Measurements from ENCODE around the gene CACNA2D1. TPM values are rescaled to one million over a fixed set of nuclear protein-coding genes. Genes with fewer than 3 reads are reported as not detected.

The CACNA2D1 gene
- total RNA-seq, 1 experiment from 2014 or later, result 36.2 TPM

- no peak overlapping the region for H2BK20ac ChIP-seq (ENCODE audit: low read depth, low read length, poor library complexity, severe bottlenecking)
- no peak overlapping the region for H3K4ac ChIP-seq (ENCODE audit: low read depth, low read length)
- H3K36me3 Mint-ChIP-seq (ENCODE audit: insufficient read depth in 1 of 3, low read depth in 3 of 3), result no peaks in the 10 kb centered on the region
- H3K27ac ChIP-seq (ENCODE audit: insufficient read length, low read depth, low read length), result no peak overlapping the region
- no peak overlapping the region for H3K4me3 Mint-ChIP-seq
- no peak overlapping the region for H4K5ac ChIP-seq (ENCODE audit: insufficient read length, low read depth, low read length)
- H3K18ac ChIP-seq (ENCODE audit: insufficient read length, low read depth, low read length), result no peak overlapping the region
- no peak overlapping the region for H3K4me2 ChIP-seq (ENCODE audit: insufficient read depth, insufficient read length, low read length)
- TF ChIP-seq CTCF (conservative IDR thresholded peaks at IDR 0.05), result no peak
- no peaks in the 10 kb centered on the region for H4K20me1 ChIP-seq (ENCODE audit: control insufficient read depth, insufficient read depth, insufficient read length)
- 0 out of 7 replicates have a peak overlapping the region, but pooled peaks of 1 of the 3 experiments have one; percentile 11 for H3K27ac Mint-ChIP-seq
- H3K27me3 Mint-ChIP-seq (ENCODE audit: low read depth), result no peaks in the 10 kb centered on the region
- H3K23ac ChIP-seq (ENCODE audit: insufficient read length, low read depth, low read length), result no peak overlapping the region
- H3K27me3 ChIP-seq (ENCODE audit: insufficient read depth, low read length), result no peaks in the 10 kb centered on the region
- no CpG with 5 or more reads among the region's 3 CpGs for WGBS (ENCODE audit: extremely low coverage, insufficient read length, low lambda C conversion rate)
- no peak overlapping the region for H4K8ac ChIP-seq (replicated peaks; ENCODE audit: insufficient read length, low read depth, low read length)
- H3K14ac ChIP-seq (ENCODE audit: insufficient read depth, low read length), result no peak overlapping the region
- no peak for DNase-seq
- no peak overlapping the region for H2BK12ac ChIP-seq (ENCODE audit: insufficient read length, low read depth, low read length)
- no peak overlapping the region for H2BK5ac ChIP-seq (ENCODE audit: insufficient read length, low read length)
- H3K9ac ChIP-seq (ENCODE audit: extremely low read depth, insufficient read length, low read length), result no peak overlapping the region
- H3K23me2 ChIP-seq (ENCODE audit: insufficient read length, low read depth, low read length, poor library complexity, severe bottlenecking), result no peaks in the 10 kb centered on the region
- H3K4me1 ChIP-seq (ENCODE audit: insufficient read depth, low read length), result no peaks in the 10 kb centered on the region; the same call in 1 of the 2 replicates
- H2BK120ac ChIP-seq (ENCODE audit: low read depth, low read length, poor library complexity, severe bottlenecking), result no peak overlapping the region
- no peaks in the 10 kb centered on the region; a peak in 1 of 5 replicates for H3K9me3 Mint-ChIP-seq
- no peaks in the 10 kb centered on the region for H3K79me1 ChIP-seq (ENCODE audit: insufficient read depth, low read depth, low read length, poor library complexity, severe bottlenecking)
- no peak overlapping the region for H3T11ph ChIP-seq (ENCODE audit: low read length)
- H4K91ac ChIP-seq (ENCODE audit: insufficient read length, low read depth, low read length), result no peak overlapping the region
- no peak overlapping the region for H2AK5ac ChIP-seq (ENCODE audit: insufficient read length, low read length)
- H2AFZ ChIP-seq (ENCODE audit: low read length), result no peak overlapping the region
- H2BK15ac ChIP-seq (ENCODE audit: low read depth, low read length), result no peak overlapping the region
- no peaks in the 10 kb centered on the region for H3K79me2 ChIP-seq (ENCODE audit: insufficient read depth, low read length)
- H3K4me1 Mint-ChIP-seq, result peaks cover 15 to 17% of the 10 kb centered on the region in 2 experiments
- H3K56ac ChIP-seq (ENCODE audit: insufficient read length, low read depth, low read length), result no peak overlapping the region
- H3K9me3 ChIP-seq (ENCODE audit: control insufficient read depth, low read depth, low read length), result no peaks in the 10 kb centered on the region
Observed at GRCh38 chr7:81925530-81925929, 518.0 kb downstream of the CACNA2D1 start.
